Effector memory CD4-positive, alpha-beta T cell (primary cell): Measurements from ENCODE around the gene ADAMTSL5.

Experiments
- DNase-seq, 3 donors: peaks; one replicate each; pipeline ENCODE4 v3.0.0-alpha.2; 2020
- H3K27ac ChIP-seq: 2 replicates; pipeline ENCODE4 v1.7.0; 2013; ENCODE audit warnings: mild to moderate bottlenecking, low read length, moderate library complexity; ENCODE audit not compliant: insufficient read depth, poor library complexity, severe bottlenecking
- H3K27me3 ChIP-seq: replicated peaks from 2 replicates; pipeline ENCODE4 v1.7.0; 2013; ENCODE audit warnings: mild to moderate bottlenecking, low read length; ENCODE audit not compliant: insufficient read depth, control insufficient read depth, poor library complexity, severe bottlenecking
- H3K36me3 ChIP-seq: 2 replicates; pipeline ENCODE4 v1.7.0; 2013; ENCODE audit warnings: mild to moderate bottlenecking, low read length, moderate library complexity; ENCODE audit not compliant: control insufficient read depth, insufficient read depth
- H3K4me1 ChIP-seq: 2 replicates; pipeline ENCODE4 v1.7.0; 2013; ENCODE audit warnings: low read length, mild to moderate bottlenecking; ENCODE audit not compliant: control insufficient read depth, insufficient read depth, poor library complexity, severe bottlenecking
- H3K4me3 ChIP-seq: 2 replicates; pipeline ENCODE4 v1.7.0; 2013; ENCODE audit warnings: low read length, low read depth, mild to moderate bottlenecking; ENCODE audit not compliant: insufficient read depth, poor library complexity, severe bottlenecking
- H3K9me3 ChIP-seq: 2 replicates; pipeline ENCODE4 v1.7.0; 2013; ENCODE audit warnings: mild to moderate bottlenecking, low read length, moderate library complexity; ENCODE audit not compliant: control insufficient read depth

Gene ADAMTSL5

DNA sequence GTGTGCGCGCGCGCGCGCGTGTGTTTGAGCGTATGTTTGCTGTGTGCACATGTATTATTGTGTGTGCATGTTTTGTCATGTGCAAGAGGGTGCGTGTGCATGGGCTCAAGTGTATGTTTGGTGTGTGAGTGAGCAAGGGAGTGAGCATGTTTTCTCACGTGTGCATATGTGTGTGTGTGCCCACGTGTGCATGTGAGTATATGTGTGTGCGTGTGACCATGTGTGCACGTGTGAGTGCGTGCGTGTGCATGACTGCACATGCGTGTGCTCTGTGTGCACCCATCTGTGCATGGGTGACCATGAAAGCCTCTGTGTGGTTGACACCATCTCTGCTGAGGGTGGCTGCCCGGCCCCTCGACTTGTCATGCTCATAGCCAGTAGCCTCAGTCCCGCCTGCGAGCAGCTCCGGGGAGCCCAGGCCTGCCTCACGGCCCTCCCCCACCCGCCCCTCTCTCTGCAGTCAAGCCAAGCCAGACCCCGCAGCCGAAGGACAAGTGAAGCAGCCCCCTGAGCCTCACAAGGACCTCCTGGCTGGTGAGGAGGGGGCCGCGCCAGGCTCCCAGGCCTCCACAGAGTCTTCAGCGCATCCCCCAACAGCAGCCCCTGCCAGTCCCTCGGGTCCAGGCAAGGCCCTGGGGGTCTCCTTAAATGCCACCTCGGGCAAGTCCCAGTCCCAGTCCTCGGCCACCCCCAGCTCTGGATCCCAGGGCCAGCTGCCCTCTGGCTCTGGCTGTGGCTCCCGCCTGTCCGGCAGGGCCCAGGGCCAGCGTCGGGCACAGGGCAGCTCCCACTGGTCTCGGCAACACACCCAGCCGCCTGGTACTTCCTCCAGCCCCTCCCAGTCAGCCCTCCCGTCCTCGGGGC, 15.9 kb downstream of the ADAMTSL5 start:
- no peaks in the 10 kb centered on the region for H3K4me1 ChIP-seq
- H3K4me3 ChIP-seq: no peak overlapping the region
- H3K27ac ChIP-seq: no peak overlapping the region
- DNase-seq: no peak
- H3K27me3 ChIP-seq: no peaks in the 10 kb centered on the region
- H3K36me3 ChIP-seq: no peaks in the 10 kb centered on the region
- no peaks in the 10 kb centered on the region for H3K9me3 ChIP-seq

- Histone ChIP-seq H3K4me3 (no peak overlapping the region), H3K9me3 (no peaks in the 10 kb centered on the region), H3K27ac (no peak overlapping the region), H3K27me3 (no peaks in the 10 kb centered on the region), H3K36me3 (no peaks in the 10 kb centered on the region), H3K4me1 (peaks cover 7% of the 10 kb centered on the region)
- DNase-seq: no peak
Observed at GRCh38 chr19:1495799-1496713, 16.8 kb downstream of the ADAMTSL5 start.

GRCh38 chr19:1495051-1495798, 17.6 kb downstream of the ADAMTSL5 start:
- Histone ChIP-seq H3K4me3 (no peak overlapping the region), H3K4me1 (peaks cover 9% of the 10 kb centered on the region), H3K27me3 (no peaks in the 10 kb centered on the region), H3K9me3 (no peaks in the 10 kb centered on the region), H3K36me3 (no peaks in the 10 kb centered on the region), H3K27ac (no peak overlapping the region)
- DNase-seq: no peak

DNA sequence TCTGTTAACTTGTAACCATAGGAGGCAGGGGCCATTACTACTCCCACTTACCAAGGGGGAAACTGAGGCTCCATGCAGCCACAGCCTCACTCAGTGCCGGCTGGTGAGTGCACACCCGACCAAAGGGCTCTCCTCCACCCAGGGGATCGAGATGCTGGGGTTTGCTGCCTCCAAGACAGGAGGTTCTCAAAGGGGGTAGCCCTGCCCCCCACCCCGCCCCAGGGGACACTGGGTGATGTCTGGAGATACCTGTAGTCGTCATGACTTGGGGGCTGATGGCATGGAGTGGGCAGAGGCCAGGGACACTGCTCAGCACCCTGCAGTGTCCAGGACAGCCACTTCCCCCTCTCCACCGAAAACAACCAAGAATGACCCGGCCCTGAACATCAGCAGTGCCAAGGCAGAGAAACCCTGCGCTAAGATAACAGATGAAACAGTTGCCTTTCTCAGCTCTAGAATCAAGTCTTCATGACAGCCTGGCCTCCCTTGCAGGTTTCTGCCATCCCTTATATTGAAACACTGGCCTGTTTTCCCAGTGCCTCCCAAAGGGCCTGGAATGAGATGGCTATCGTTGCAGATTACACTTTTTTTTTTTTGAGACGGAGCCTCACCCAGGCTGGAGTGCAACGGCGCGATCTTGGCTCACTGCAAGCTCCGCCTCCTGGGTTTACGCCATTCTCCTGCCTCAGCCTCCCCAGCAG, 18.6 kb downstream of the ADAMTSL5 start:
- H3K27ac ChIP-seq: no peak overlapping the region
- no peaks in the 10 kb centered on the region for H3K36me3 ChIP-seq
- no peak for DNase-seq
- H3K27me3 ChIP-seq: no peaks in the 10 kb centered on the region
- peaks cover 18% of the 10 kb centered on the region for H3K4me1 ChIP-seq
- H3K4me3 ChIP-seq: no peak overlapping the region
- no peaks in the 10 kb centered on the region for H3K9me3 ChIP-seq

- Histone ChIP-seq H3K4me3 (no peak overlapping the region), H3K27ac (no peak overlapping the region), H3K36me3 (no peaks in the 10 kb centered on the region), H3K27me3 (no peaks in the 10 kb centered on the region), H3K4me1 (peaks cover 18% of the 10 kb centered on the region), H3K9me3 (no peaks in the 10 kb centered on the region)
- no peak for DNase-seq
Observed at GRCh38 chr19:1492474-1493006, 20.3 kb downstream of the ADAMTSL5 start.

- Histone ChIP-seq H3K4me1 (peaks cover 18% of the 10 kb centered on the region), H3K27ac (no peak overlapping the region), H3K27me3 (no peaks in the 10 kb centered on the region), H3K4me3 (no peak overlapping the region), H3K36me3 (no peaks in the 10 kb centered on the region), H3K9me3 (no peaks in the 10 kb centered on the region)
- no peak for DNase-seq
Observed at GRCh38 chr19:1491849-1492170, 21.0 kb downstream of the ADAMTSL5 start.

DNA sequence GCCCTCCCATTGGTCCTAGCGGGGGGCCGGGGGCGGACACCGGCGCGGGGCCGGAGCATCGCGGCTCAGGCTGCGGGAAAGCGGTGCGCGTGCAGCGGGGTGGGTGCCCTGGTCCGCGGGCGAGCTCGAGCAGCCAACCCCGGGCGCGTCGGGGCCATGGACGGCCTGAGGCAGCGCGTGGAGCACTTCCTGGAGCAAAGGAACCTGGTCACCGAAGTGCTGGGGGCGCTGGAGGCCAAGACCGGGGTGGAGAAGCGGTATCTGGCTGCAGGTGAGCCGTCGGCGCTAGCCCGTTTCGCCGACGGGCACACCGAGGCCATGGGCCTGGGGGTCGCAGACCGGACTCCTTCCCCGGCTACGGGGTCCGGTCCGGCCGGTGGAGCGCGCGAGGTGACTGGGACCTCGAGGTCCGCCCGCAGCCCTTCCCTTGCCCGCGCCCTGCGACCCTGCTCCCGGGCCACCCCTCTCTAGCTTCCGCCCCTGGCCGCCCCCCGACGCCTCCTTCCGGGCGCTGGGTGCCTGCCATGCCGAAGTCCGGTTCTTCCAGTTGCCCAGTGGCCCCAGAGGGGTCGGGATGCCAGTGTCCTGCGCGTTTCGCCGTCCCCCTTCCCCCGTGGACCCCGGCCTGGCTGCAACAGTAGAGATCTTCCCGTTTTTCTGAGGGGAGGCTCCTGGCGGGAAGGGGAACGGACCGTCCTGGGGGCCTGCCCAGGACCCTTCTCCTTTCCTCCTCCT, 21.5 kb downstream of the ADAMTSL5 start, which contains the start of gene REEP6:
REEP6 (plus strand) TSS at position 68 of the 735 bp plus-strand sequence; CDS start at position 157, 89 bp downstream.
- Histone ChIP-seq H3K4me3 (peak within 1 kb of the TSS; percentile 58), H3K9me3 (no peaks in the 10 kb centered on the region), H3K36me3 (no peaks in the 10 kb centered on the region), H3K4me1 (peaks cover 18% of the 10 kb centered on the region), H3K27ac (peak within 1 kb of the TSS; percentile 41), H3K27me3 (no peaks in the 10 kb centered on the region)
- DNase-seq: no peak

GRCh38 chr19:1490311-1491113, 22.3 kb downstream of the ADAMTSL5 start, which contains the start of gene PCSK4:
PCSK4 (minus strand) TSS chr19:1490350; CDS start chr19:1490346, 4 bp downstream.
- H3K4me1 ChIP-seq: peaks cover 18% of the 10 kb centered on the region
- H3K27ac ChIP-seq: peak within 1 kb of the TSS; percentile 41
- no peaks in the 10 kb centered on the region for H3K27me3 ChIP-seq
- peak; percentile 96 to 98 (median 97) for DNase-seq
- H3K4me3 ChIP-seq: peak within 1 kb of the TSS; percentile 58
- no peaks in the 10 kb centered on the region for H3K36me3 ChIP-seq
- H3K9me3 ChIP-seq: no peaks in the 10 kb centered on the region
